Stomach (tissue), 19 donors: ENCODE results near the gene RBM10. TPM values are rescaled to one million over a fixed set of nuclear protein-coding genes. Genes with fewer than 3 reads are reported as not detected.
A peak's percentile ranks its signal among the peaks of the same experiment; 100 is the strongest.

Experiments
- DNase-seq, 2 donors: peaks; one replicate each; pipeline versions ENCODE4 v3.0.0 to v3.0.0-alpha.2; 2013 to 2019
- H3K27ac ChIP-seq, 5 donors: fragments of 200-600 bp in 4 of 5; sonication (generic) in 4 of 5; one replicate each; pipeline ENCODE4 v1.5.1; 2013 to 2019; ENCODE audit warnings: mild to moderate bottlenecking in 1 of 5, moderate library complexity in 1 of 5
- H3K27me3 ChIP-seq, 3 donors: fragments of 200-600 bp; sonication (generic); one replicate each; pipeline ENCODE4 v1.5.1; 2017 to 2019; ENCODE audit warnings: mixed run types in 1 of 3
- H3K36me3 ChIP-seq, 4 donors: fragments of 200-600 bp; sonication (generic); 1 replicate in 3 of 4; 2 replicates in 1 of 4; pipeline ENCODE4 v1.5.1; 2016 to 2019
- H3K4me1 ChIP-seq, 4 donors: fragments of 200-600 bp; sonication (generic); one replicate each; pipeline ENCODE4 v1.5.1; 2016 to 2019
- H3K4me3 ChIP-seq, 4 donors: fragments of 200-600 bp; sonication (generic) in 3 of 4; one replicate each; pipeline ENCODE4 v1.5.1; 2016 to 2019; ENCODE audit warnings: mild to moderate bottlenecking in 1 of 4
- H3K9me3 ChIP-seq, 4 donors: fragments of 200-600 bp; sonication (generic); one replicate each; pipeline ENCODE4 v1.5.1; 2016 to 2019
- CTCF ChIP-seq, 7 experiments: fragments of 450-650 bp in 4 of 7; fragments of 200-600 bp in 3 of 7; sonication (generic) in 3 of 7; IDR thresholded peaks; one replicate each; pipeline ENCODE4 v1.5.1; 2016 to 2019; ENCODE audit warnings: antibody characterized with exemption in 7 of 7, control low read depth in 2 of 7, mild to moderate bottlenecking in 1 of 7
- EP300 ChIP-seq: sonication (generic); formaldehyde crosslinking; IDR thresholded peaks from one replicate; pipeline ENCODE4 v1.6.1; 2017; ENCODE audit warnings: antibody characterized with exemption
- POLR2A ChIP-seq, 4 donors: fragments of 450-650 bp; IDR thresholded peaks; one replicate each; pipeline ENCODE4 v1.6.1; 2016; ENCODE audit warnings: antibody characterized with exemption in 4 of 4, control low read depth in 2 of 4, mild to moderate bottlenecking in 1 of 4, moderate library complexity in 1 of 4
- POLR2AphosphoS5 ChIP-seq, 3 donors: sonication (generic); formaldehyde crosslinking; IDR thresholded peaks; one replicate each; pipeline ENCODE4 v1.6.1; 2016; ENCODE audit warnings: antibody characterized with exemption in 3 of 3
- WGBS, 5 donors: extraction: QIAGEN DNeasy Blood & Tissue Kit in 3 of 5; methylation state at CpG; one replicate each; pipeline versions ENCODE4 v1.1.5 to v1.1.7; 2013 to 2018; 5-methylcytosine and 5-hydroxymethylcytosine counted together
- intact Hi-C: fragments of 100-400 bp; cut with DNase I; formaldehyde crosslinking; loops from one replicate; pipeline ENCODE4 v1.15.1; 2023; ENCODE audit warnings: low total_unique reads
- long read RNA-seq, 10 donors: transcript quantifications; one replicate each; lab custom pipeline, GENCODE V29; 2026
- polyA plus RNA-seq, 3 donors: library from polyadenylated mRNA; stranded (reverse); fragments of 200-250 nt; gene quantifications; one replicate each; pipeline ENCODE4 v1.2.3, GENCODE V29; 2013
- total RNA-seq, 5 donors: library from RNA; depleted of rRNA; stranded (reverse); fragments of >200 nt; gene quantifications; one replicate each; pipeline versions ENCODE4 v1.1.0 to v1.2.3, GENCODE V29; 2014 to 2016
- donor health status: healthy with polysubstance abuse.
- donor health status: Bipolar disorder and iron deficiency.
- donor health status: healthy.

Gene RBM10
- 10 to 100 TPM in 4 of 5 donors, 1 to 10 TPM in 1; 1.8 to 51.3 (median 26.8) TPM for total RNA-seq
- polyA plus RNA-seq, result 10 to 100 TPM; 21.2 to 28.4 (median 22.9) TPM
- long read RNA-seq, donor 1, result 0 reads
- long read RNA-seq, donor 2, partial matches to known transcripts, result 0 of 2 reads
- long read RNA-seq, donor 2, other reads (novel, unspliced or antisense), result 0 of 2 reads
- long read RNA-seq, donor 3, partial matches to known transcripts, result 8 of 8 reads
- long read RNA-seq, donor 3, other reads (novel, unspliced or antisense), result 0 of 8 reads
- long read RNA-seq, donor 4, result 0 reads
- long read RNA-seq, donor 5, partial matches to known transcripts, result 0 of 1 reads
- long read RNA-seq, donor 5, other reads (novel, unspliced or antisense), result 0 of 1 reads
- long read RNA-seq, donor 6, partial matches to known transcripts, result 6 of 9 reads
- long read RNA-seq, donor 6, other reads (novel, unspliced or antisense), result 0 of 9 reads
- long read RNA-seq, donor 7, partial matches to known transcripts, result 0 of 1 reads
- long read RNA-seq, donor 7, other reads (novel, unspliced or antisense), result 0 of 1 reads
- long read RNA-seq, donor 8, partial matches to known transcripts, result 7 of 8 reads
- long read RNA-seq, donor 8, other reads (novel, unspliced or antisense), result 0 of 8 reads
- long read RNA-seq, donor 9, partial matches to known transcripts, result 11 of 11 reads
- long read RNA-seq, donor 9, other reads (novel, unspliced or antisense), result 0 of 11 reads
- long read RNA-seq, donor 10, partial matches to known transcripts, result 0 of 3 reads
- long read RNA-seq, donor 10, other reads (novel, unspliced or antisense), result 0 of 3 reads

GRCh38 chrX:47144626-47145394 is at the start of gene RBM10, which contains the start of gene NDUFB11:
RBM10 (plus strand) TSS chrX:47145221; CDS start chrX:47147482, 2,261 bp downstream.
NDUFB11 (minus strand) TSS chrX:47144702; CDS start chrX:47144679, 23 bp downstream.
- 0 to 42% (median 5%) methylated on average over 16 to 54 of the region's 54 CpGs for WGBS, 5 donors
- peak within 1 kb of the TSS; percentile 90 to 99 (median 95) for H3K27ac ChIP-seq
- peaks cover 0 to 28% (median 19%) of the 10 kb centered on the region in 4 donors for H3K36me3 ChIP-seq
- peaks cover 0 to 35% (median 25%) of the 10 kb centered on the region in 4 donors for H3K4me1 ChIP-seq
- peak within 1 kb of the TSS; percentile 57 to 73 (median 59) for H3K4me3 ChIP-seq
- peaks cover 0 to 4% (median 0%) of the 10 kb centered on the region in 3 donors for H3K27me3 ChIP-seq
- intact Hi-C loops, result no loop called here
- peaks cover 0 to 4% (median under 1%) of the 10 kb centered on the region in 4 donors for H3K9me3 ChIP-seq
- TF ChIP-seq POLR2AphosphoS5 (IDR thresholded peaks at IDR 0.05) (peak; percentile 53 to 89 (median 82)), EP300 (no peak), POLR2A (IDR thresholded peaks at IDR 0.05) (peak in 1 of 4 donors; percentile 41), CTCF (IDR thresholded peaks at IDR 0.05) (peak in 6 of 7 experiments; percentile 49 to 82 (median 59))
- DNase-seq, result peak; percentile 92 to 97

GRCh38 chrX:47097018-47097417 is 48.0 kb upstream of the RBM10 start:
- 66 to 83% (median 70%) methylated on average over 4 of the region's 4 CpGs for WGBS, 5 donors

GRCh38 chrX:47098338-47099094 is 46.5 kb upstream of the RBM10 start:
- TF ChIP-seq CTCF (IDR thresholded peaks at IDR 0.05) (no peak), POLR2AphosphoS5 (IDR thresholded peaks at IDR 0.05) (no peak), POLR2A (IDR thresholded peaks at IDR 0.05) (no peak), EP300 (no peak)
- WGBS, 5 donors, result 69 to 89% (median 83%) methylated on average over 2 of the region's 2 CpGs

More at GRCh38 chrX:47097018-47097417, 48.0 kb upstream of the RBM10 start:
- no peak overlapping the region for H3K27ac ChIP-seq
- no peak overlapping the region for H3K4me3 ChIP-seq
- H3K27me3 ChIP-seq, result peaks cover 0 to 11% (median 0%) of the 10 kb centered on the region in 3 donors
- no peak for TF ChIP-seq CTCF (IDR thresholded peaks at IDR 0.05)
- no peak for TF ChIP-seq POLR2A (IDR thresholded peaks at IDR 0.05)
- no peak for TF ChIP-seq POLR2AphosphoS5 (IDR thresholded peaks at IDR 0.05)
- TF ChIP-seq EP300, result no peak
- no peaks in the 10 kb centered on the region for H3K4me1 ChIP-seq
- H3K36me3 ChIP-seq, result peaks cover 0 to 12% (median 0%) of the 10 kb centered on the region in 4 donors
- DNase-seq, result no peak
- intact Hi-C loops, result no loop called here
- peaks cover 0 to 13% (median 6%) of the 10 kb centered on the region in 4 donors for H3K9me3 ChIP-seq

More at GRCh38 chrX:47098338-47099094, 46.5 kb upstream of the RBM10 start:
- Histone ChIP-seq H3K36me3 (peaks cover 0 to 12% (median 0%) of the 10 kb centered on the region in 4 donors), H3K9me3 (peaks cover 0 to 13% (median 6%) of the 10 kb centered on the region in 4 donors), H3K4me3 (no peak overlapping the region), H3K27me3 (peaks cover 0 to 11% (median 0%) of the 10 kb centered on the region in 3 donors), H3K4me1 (no peaks in the 10 kb centered on the region), H3K27ac (no peak overlapping the region)
- no peak for DNase-seq
- intact Hi-C loops, result no loop called here
